GM18951 (cell line): Measurements from ENCODE around the gene G2E3.

Experiments used
- POLR2A ChIP-seq: IDR thresholded peaks from 4 replicates; pipeline ENCODE4 v1.6.1; 2011; ENCODE audit warnings: mild to moderate bottlenecking; ENCODE audit not compliant: insufficient read length, insufficient read depth; ENCODE audit errors: extremely low read depth
- in situ Hi-C: fragments of 300-500 bp; cut with MboI; formaldehyde crosslinking; loops from one replicate; pipeline ENCODE4 v1.12.0; 2022; ENCODE audit warnings: low sequenced_read_pairs, mixed read lengths, inconsistent platforms; ENCODE audit not compliant: unreplicated experiment

The G2E3 gene

DNA sequence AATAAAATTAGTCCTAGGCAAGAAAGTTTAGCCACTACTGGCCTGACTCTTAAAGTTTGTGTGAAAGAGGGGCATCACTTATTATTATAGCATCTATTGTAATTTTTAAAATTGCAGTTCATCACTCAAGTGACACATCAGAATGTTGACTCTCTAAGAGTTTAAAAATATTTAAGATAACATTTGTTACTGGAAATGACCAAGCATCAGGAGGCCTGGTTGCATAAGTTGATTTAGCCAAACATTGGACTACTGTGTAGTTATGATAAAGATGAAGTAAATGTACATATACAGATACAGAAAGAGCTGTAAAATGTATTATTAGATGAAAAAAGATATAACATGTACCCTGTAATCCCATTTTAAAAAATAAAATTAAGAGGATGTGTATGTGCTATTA, 110.6 kb downstream of the G2E3 start:
- in situ Hi-C loops = loop anchor here (25.0 kb wide), 1 partner anchor 418 kb away; no protein-coding TSS in a partner anchor
- no peak for TF ChIP-seq POLR2A
